ENCODE results near the gene GAS2L1.

DNA sequence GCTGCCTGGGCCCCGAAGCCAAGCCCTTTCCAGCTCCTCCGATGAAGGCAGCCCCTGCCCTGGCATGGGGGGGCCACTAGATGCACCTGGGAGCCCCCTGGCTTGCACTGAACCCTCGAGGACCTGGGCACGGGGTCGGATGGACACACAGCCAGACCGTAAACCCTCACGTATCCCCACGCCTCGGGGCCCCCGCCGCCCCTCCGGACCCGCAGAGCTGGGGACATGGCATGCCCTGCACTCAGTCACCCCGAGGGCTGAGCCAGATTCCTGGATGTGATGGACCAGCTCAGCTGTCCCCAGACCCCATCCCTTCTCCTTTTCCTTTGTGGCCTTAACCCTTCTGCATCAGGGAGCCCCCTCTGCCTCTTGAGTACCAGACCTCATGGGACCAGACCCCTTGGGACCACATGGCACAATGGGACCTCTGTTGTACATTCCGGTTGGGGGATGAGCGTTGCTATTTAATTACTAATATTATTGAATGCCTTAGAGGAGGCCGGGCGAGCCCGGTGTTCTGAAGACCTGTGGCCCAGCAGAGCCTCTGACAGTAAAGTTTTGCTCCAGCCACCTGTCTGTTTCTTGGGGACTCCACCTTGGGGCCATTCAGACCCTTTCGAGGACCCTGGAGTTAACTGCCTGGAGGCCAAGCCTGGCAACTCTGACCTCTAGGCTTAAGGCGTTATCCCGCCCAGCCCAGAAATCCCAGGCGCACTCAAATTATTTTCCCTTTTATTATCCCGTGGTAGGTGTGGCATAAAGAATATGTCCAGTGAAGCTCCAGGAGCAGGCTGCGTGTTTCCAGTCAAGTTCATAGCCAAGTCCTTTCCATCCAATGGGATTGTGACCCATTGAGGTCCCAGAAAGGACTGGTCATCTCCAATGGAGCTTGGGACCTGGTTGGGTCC, 6.0 kb downstream of the GAS2L1 start:
- TF ChIP-seq, protein P1, sequence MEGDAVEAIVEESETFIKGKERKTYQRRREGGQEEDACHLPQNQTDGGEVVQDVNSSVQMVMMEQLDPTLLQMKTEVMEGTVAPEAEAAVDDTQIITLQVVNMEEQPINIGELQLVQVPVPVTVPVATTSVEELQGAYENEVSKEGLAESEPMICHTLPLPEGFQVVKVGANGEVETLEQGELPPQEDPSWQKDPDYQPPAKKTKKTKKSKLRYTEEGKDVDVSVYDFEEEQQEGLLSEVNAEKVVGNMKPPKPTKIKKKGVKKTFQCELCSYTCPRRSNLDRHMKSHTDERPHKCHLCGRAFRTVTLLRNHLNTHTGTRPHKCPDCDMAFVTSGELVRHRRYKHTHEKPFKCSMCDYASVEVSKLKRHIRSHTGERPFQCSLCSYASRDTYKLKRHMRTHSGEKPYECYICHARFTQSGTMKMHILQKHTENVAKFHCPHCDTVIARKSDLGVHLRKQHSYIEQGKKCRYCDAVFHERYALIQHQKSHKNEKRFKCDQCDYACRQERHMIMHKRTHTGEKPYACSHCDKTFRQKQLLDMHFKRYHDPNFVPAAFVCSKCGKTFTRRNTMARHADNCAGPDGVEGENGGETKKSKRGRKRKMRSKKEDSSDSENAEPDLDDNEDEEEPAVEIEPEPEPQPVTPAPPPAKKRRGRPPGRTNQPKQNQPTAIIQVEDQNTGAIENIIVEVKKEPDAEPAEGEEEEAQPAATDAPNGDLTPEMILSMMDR (optimal IDR thresholded peaks at IDR 0.05 in 1 of 3, IDR thresholded peaks at IDR 0.05 in 1 of 3, conservative IDR thresholded peaks at IDR 0.05 in 1 of 3; ENCODE audit: extremely low read depth in 1 of 3, insufficient read depth in 2 of 3, low read length in 3 of 3), result no peak
- no peak for TF ChIP-seq EZH2 (IDR thresholded peaks at IDR 0.05; ENCODE audit: low read length)
